ENCODE data around the gene PTGFRN.

DNA sequence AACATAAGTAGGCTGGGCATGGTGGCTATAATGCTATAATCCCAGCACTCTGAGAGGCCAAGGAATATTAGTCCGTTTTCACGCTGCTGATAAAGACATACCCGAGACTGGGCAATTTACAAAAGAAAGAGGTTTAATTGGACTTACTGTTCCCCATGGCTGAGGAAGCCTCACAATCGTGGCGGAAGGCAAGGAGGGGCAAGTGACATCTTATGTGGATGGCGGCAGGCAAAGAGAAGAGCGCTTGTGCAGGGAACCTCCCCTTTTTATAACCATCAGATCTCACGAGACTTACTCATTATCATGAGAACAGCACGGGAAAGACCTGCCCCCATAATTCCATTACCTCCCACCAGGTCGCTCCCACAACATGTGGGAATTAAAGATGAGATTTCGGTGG, 28.5 kb downstream of the PTGFRN start:
- TF ChIP-seq, protein P1, sequence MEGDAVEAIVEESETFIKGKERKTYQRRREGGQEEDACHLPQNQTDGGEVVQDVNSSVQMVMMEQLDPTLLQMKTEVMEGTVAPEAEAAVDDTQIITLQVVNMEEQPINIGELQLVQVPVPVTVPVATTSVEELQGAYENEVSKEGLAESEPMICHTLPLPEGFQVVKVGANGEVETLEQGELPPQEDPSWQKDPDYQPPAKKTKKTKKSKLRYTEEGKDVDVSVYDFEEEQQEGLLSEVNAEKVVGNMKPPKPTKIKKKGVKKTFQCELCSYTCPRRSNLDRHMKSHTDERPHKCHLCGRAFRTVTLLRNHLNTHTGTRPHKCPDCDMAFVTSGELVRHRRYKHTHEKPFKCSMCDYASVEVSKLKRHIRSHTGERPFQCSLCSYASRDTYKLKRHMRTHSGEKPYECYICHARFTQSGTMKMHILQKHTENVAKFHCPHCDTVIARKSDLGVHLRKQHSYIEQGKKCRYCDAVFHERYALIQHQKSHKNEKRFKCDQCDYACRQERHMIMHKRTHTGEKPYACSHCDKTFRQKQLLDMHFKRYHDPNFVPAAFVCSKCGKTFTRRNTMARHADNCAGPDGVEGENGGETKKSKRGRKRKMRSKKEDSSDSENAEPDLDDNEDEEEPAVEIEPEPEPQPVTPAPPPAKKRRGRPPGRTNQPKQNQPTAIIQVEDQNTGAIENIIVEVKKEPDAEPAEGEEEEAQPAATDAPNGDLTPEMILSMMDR (IDR thresholded peaks at IDR 0.05; ENCODE audit: insufficient read depth, low read length, poor library complexity, severe bottlenecking) = no peak
- TF ChIP-seq EZH2phosphoT487 (conservative IDR thresholded peaks at IDR 0.05; ENCODE audit: low read length) = no peak
